ENCODE data around the gene CPNE2.
"Not testable (repeated sequence)": the region's sequence is repeated elsewhere in the genome, so short reads cannot be mapped to it uniquely, and the experiment has no call there.

CPNE2 gene

DNA sequence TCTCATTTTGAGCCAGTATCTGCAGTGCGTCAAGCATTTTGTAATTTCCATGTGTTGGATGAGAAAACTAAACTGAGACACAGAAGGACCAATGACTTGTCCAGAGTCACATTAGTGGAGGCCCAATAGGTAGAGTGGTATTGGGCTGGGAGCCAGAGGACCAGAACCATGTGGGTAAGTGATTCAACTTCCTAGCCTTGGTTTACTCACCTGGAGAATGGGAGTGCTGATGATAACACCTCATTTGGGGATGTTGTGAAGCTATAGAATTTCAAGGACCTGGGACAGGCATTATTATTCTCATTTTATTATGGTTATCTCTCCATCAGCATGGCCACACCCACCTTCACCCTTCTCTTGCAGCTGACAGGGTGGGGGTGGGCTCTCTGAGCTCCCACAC, 8.1 kb downstream of the CPNE2 start:
- no peak for DNase-seq

- DNase-seq = no peak
Observed at GRCh38 chr16:57102888-57103851, 10.8 kb downstream of the CPNE2 start.

GRCh38 chr16:57104706-57105105, 12.3 kb downstream of the CPNE2 start:
- DNase-seq = no peak

GRCh38 chr16:57105184-57105583, 12.8 kb downstream of the CPNE2 start:
- DNase-seq = no peak

- no peak for DNase-seq
Observed at GRCh38 chr16:57106767-57107166, 14.4 kb downstream of the CPNE2 start.

DNA sequence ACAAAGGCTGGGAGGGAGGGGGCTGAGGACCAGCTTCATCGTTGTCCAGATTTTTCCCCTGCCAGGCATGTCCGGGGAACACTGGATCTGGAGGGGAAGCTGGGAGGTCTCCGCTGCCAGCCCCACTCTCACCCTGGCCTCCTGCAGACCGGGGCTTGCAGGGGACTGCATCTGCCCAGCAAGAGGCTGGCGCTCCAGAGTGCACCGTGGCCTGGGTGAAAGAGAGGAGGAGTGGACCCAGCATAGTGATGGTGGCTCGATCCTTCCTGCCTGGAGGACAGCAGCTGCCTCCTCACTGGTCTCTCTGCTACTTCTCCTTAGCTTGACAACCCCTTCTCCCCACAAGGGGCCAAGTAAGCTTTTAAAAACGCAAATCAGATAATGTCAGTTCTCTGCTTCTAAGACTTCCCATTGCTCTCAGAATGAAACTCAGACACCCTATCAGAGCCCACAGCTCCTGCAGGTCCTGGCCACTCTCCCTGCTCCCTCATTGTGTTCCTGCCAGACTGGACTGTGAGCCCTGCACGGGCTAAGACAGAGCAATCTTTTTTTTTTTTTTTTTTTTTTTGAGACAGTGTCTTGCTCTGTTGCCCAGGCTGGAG, 15.0 kb downstream of the CPNE2 start:
- DNase-seq = no peak

GRCh38 chr16:57108432-57108831, 16.0 kb downstream of the CPNE2 start:
- DNase-seq = no peak

DNA sequence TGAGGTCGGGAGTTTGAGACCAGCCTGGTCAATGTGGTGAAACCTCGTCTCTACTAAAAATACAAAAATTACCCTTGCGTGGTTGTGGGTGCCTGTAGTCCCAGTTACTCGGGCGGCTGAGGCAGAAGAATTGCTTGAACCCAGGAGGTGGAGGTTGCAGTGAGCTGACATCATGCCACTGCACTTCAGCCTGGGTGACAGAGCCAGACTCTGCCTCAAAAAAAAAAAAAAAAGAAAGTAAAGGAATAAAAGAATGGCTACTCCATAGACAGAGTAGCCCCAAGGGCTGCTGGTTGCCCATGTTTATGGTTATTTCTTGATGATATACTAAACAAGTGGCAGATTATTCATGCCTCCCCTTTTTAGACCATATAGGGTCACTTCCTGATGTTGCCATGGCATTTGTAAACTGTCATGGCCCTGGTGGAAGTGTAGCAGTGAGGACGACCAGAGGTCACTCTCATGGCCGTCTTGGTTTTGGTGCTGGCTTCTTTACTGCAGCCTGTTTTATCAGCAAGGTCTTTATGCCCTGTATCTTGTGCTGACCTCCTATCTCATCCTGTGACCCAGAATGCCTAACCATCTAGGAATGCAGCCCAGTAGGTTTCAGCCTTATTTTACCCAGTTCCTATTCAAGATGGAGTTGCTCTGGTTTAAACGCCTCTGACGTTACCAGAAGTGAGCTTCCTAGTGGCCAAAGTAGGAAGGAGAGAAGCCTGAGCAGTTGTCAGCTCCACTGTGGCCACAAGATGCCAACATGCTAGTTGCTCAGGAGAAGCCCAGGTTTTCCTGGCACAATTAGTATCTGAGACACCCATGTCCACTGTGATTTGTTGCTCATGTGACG, 17.1 kb downstream of the CPNE2 start:
- not testable (repeated sequence) for DNase-seq

DNA sequence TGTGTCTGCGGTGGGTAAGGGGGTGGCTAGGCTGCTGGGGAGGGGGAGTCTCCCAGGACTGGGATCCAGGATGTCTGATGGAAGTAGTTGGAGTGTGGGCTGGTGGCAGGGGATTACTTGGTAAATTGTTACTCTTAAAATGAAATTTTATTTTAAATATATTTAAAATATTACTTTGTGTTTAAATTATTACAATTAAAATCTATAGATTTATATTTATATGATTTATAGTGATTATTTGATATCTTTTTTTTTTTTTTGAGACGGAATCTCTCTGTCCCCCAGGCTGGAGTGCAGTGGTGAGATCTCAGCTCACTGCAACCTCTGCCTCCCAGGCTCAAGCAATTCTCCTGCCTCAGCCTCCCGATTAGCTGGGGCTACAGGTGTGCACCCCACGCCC, 18.6 kb downstream of the CPNE2 start:
- DNase-seq = no peak

- no peak for DNase-seq
Observed at GRCh38 chr16:57111420-57111819, 19.0 kb downstream of the CPNE2 start.

DNA sequence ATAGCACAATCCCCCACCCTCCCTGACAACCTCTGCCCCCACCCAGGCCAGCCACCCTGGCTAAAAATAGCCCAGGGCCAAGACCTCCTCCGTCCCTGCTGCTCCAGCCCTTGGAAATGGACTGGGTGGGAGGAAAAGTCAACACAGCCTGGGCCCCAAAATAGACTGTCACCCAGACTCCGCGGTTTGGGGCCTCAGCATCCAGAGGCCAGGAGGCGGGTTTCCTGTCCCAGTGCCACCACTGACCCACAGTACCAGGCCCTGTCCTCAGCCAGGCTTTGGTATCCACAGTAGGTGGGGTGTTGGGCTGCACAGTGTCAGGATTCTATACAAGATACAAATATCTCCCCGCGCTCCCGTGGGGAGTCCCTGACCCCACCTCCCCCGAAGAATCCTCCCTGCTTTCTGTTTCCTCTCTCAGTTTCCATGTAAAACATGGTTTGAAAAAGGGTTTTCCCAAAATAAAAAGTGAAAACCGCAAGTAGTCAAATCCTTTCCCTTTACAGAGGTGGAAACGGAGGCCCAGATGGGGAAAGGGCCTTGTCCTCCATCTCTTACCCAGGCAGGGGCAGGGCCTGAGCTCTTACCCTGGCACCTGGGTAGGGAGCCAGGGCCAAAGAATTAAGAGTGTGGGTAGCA, 20.1 kb downstream of the CPNE2 start:
- no peak for DNase-seq

- DNase-seq = no peak
Observed at GRCh38 chr16:57113042-57113453, 20.7 kb downstream of the CPNE2 start.

DNA sequence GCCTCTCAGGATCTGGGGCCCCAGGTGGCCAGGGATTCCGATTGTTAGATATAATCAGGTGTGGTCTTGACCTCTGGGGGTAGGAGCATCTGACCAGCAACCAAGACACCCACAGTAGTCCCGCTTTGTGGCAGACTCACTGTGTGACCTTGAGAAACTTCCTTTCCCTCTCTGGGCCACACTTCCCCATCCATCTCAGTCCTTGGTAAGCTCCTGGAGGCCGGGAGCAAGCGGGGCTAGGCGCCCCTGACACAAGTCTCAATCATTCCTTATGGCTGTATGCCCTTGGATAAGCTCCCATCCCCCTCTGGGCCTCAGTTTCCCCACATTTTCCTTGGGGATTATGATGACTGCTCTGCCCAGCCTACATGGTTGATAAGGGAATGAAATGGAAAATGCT, 21.3 kb downstream of the CPNE2 start:
- no peak for DNase-seq

DNA sequence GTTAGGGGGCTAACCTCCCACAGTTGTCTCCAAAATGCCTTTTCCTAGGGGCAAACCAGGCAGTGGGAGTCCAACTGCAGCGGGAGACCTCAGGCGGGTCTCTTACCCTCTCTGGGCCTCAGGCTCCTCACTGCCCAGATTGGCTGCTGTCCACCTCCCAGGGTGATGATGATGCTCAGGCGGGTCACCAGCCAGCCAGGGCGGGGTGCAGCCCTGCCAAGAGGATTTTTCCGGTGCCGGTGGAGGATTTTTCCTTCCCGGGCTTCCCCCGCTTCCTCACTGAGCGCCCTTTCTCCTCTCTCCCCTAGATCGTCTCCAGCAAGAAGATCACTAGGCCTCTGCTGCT, 22.8 kb downstream of the CPNE2 start:
- DNase-seq = no peak

GRCh38 chr16:57115514-57116182, 23.3 kb downstream of the CPNE2 start:
- DNase-seq = no peak

GRCh38 chr16:57118461-57119084, 26.2 kb downstream of the CPNE2 start:
- DNase-seq = no peak

GRCh38 chr16:57123216-57123973, 31.0 kb downstream of the CPNE2 start:
- no peak for DNase-seq

DNA sequence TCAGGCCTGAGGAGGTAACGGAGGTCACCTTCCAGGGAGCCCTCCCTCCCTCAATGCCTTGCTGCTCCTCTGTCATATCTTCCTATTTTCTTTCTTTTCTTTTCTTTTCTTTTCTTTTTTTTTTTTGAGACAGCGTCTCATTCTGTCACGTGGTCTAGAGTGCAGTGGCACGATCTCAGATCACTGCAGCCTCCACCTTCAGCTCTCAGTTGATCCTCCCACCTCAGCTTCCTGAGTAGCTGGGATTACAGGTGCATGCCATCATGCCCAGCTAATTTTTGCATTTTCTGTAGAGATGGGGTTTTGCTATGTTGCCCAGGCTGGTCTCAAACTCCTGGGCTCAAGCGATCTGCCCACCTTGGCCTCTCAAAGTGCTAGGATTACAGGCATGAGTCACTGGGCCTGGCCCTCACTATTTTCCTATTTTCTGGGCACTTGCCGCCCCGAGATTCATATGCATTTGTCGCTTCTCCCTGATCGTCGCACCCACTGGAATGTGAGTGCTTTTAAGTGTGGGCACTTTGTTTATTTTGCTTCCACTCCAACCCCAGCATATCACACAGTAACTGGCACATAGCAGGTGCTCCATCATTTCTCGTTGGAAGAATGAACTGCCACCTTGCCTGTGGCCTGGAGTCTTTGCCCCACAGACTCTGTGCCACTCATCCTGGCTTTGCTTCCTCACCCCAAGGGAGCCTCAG, 31.7 kb downstream of the CPNE2 start:
- no peak for DNase-seq

DNA sequence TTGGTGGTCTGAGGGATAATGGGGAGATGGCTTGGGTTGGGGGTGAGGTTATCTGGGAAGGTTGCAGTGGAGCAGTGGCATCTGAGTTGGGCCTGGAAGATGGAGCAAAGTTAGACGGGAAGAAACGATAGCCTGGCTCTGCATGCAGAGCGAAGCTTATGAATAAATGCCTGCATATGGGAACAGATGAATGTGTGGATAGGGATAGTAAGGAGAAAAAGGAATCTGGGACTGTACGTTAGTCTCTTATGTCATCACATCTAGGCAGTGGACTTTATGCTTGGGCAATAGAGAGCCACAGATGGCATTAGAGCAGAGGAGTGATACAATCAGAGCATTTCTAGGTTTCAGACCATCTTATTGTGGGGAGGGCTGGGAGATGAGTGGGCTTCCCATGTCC, 33.0 kb downstream of the CPNE2 start:
- DNase-seq = no peak

DNA sequence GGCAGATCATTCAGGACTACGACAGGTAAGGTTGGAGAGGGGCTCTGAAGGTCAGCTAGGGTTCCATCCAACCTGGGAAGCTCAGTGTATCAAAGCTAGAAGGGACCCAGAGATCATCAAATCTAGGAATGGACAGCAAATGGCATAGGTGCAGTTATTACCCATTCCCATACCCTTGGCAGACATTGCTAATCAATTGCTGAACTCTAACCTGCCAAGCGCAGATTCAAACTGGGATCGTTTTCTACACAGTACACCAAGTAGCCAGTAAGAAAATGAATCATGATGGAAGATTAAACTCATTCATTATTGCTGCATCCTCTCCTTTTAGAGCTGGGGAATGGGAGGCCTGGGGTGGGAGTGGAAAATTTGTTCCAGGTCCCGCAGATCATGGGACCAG, 33.6 kb downstream of the CPNE2 start:
- DNase-seq = no peak

GRCh38 chr16:57126411-57126810, 34.0 kb downstream of the CPNE2 start:
- DNase-seq = no peak
